HG02763 (cell line): ENCODE data around the gene PIEZO2.
"Not testable (repeated sequence)": the region's sequence is repeated elsewhere in the genome, so short reads cannot be mapped to it uniquely, and the experiment has no call there.

Experiments used
- ATAC-seq: cut with Tn5 transposase; IDR thresholded peaks from one replicate; pipeline ENCODE4 v1.9.1; 2021; ENCODE audit warnings: mild to moderate bottlenecking, moderate library complexity; ENCODE audit not compliant: unreplicated experiment

The PIEZO2 gene

GRCh38 chr18:10933648-10934047 lies 215.7 kb downstream of the PIEZO2 start:
- ATAC-seq = not testable (repeated sequence)

- no peak for ATAC-seq
These were observed 219.3 kb downstream of the PIEZO2 start for GRCh38 chr18:10930076-10930475.

- ATAC-seq = no peak
These were observed 220.5 kb downstream of the PIEZO2 start for GRCh38 chr18:10928772-10929373.

GRCh38 chr18:10928011-10928771 lies 221.2 kb downstream of the PIEZO2 start:
- ATAC-seq = no peak

- ATAC-seq = no peak
These were observed 221.9 kb downstream of the PIEZO2 start for GRCh38 chr18:10927286-10927992.

- ATAC-seq = no peak
These were observed 222.7 kb downstream of the PIEZO2 start for GRCh38 chr18:10926621-10927161.

- no peak for ATAC-seq
These were observed 225.1 kb downstream of the PIEZO2 start for GRCh38 chr18:10924290-10924689.

- no peak for ATAC-seq
These were observed 225.8 kb downstream of the PIEZO2 start for GRCh38 chr18:10923551-10924070.

- ATAC-seq = no peak
These were observed 226.2 kb downstream of the PIEZO2 start for GRCh38 chr18:10923141-10923540.

- not testable (repeated sequence) for ATAC-seq
These were observed 226.7 kb downstream of the PIEZO2 start for GRCh38 chr18:10922712-10923111.

GRCh38 chr18:10920309-10920708 lies 229.1 kb downstream of the PIEZO2 start:
- not testable (repeated sequence) for ATAC-seq

- no peak for ATAC-seq
These were observed 229.5 kb downstream of the PIEZO2 start for GRCh38 chr18:10919851-10920250.

- no peak for ATAC-seq
These were observed 232.5 kb downstream of the PIEZO2 start for GRCh38 chr18:10916865-10917264.

GRCh38 chr18:10916387-10916786 lies 233.0 kb downstream of the PIEZO2 start:
- ATAC-seq = no peak

GRCh38 chr18:10915748-10916147 lies 233.6 kb downstream of the PIEZO2 start:
- ATAC-seq = not testable (repeated sequence)

GRCh38 chr18:10914610-10915009 lies 234.8 kb downstream of the PIEZO2 start:
- not testable (repeated sequence) for ATAC-seq

GRCh38 chr18:10913919-10914318 lies 235.4 kb downstream of the PIEZO2 start:
- ATAC-seq = no peak

GRCh38 chr18:10912790-10913545 lies 236.4 kb downstream of the PIEZO2 start:
- no peak for ATAC-seq

GRCh38 chr18:10909724-10910123 lies 239.6 kb downstream of the PIEZO2 start:
- ATAC-seq = no peak

GRCh38 chr18:10908760-10909159 lies 240.6 kb downstream of the PIEZO2 start:
- no peak for ATAC-seq

- no peak for ATAC-seq
These were observed 241.6 kb downstream of the PIEZO2 start for GRCh38 chr18:10907749-10908148.
